ENCODE results near the gene MED8.
A peak's percentile ranks its signal among the peaks of the same experiment; 100 is the strongest.

MED8 gene

GRCh38 chr1:43357251-43357650 is 32.3 kb downstream of the MED8 start:
- no peak for DNase-seq

DNA sequence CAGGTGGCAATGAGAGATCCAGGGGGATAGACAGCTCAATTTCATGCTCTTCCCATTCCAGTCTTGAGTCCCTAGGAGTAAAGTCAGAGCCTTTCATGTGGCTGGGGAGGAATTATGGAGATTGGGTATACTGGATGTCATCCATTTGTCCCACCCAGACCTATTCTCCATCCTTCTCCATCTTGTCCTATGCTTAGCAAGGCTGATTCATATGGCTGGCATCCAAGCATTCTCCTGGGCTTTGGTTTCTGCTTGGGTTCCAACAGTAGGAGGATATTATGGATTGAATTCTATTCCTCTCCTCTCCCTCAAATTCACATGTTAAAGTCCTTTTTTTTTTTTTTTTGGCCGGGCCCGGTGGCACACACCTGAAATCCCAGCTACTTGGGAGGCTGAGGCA is 34.7 kb downstream of the MED8 start:
- no peak for DNase-seq

DNA sequence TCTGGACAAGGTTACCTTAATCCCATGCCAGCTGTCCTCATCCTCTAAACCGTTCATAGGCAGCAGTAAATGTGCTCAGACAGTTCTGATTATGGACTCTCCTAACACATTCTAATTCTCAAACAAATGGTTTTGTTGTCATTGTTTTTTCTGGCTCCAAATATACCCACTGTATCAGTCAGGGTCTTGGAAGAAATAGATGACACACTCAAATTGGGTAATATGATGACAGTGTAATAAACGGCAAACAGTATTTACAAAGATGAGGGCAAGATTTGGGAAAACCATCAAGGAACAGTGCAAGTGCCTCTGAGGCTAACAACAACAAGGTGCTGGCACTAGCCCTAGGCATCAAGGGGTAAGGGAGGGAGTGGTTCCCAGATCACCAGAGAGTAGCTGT is 35.1 kb downstream of the MED8 start:
- DNase-seq = no peak

GRCh38 chr1:43352881-43353280 is 36.7 kb downstream of the MED8 start:
- DNase-seq = no peak

DNA sequence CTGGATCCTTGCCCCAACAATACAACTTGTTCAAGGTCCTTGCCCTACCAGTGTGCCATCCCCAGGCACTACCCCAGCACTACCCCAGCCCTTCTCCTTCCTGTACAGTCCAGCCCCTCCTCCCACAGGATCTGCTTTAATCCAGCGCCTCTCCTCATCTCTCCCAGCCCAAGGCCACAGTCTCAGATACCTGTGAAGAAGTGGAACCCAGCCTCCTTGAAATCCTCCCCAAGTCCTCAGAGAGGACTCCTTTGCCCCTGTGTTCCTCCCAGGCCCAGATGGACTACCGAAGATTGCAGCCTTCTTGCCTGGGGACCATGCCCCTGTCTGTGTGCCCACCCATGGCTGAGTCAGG is 37.3 kb downstream of the MED8 start:
- no peak for DNase-seq

GRCh38 chr1:43351421-43352350 is 37.9 kb downstream of the MED8 start:
- DNase-seq = no peak

- no peak for DNase-seq
Observed at GRCh38 chr1:43350976-43351375, 38.6 kb downstream of the MED8 start.

GRCh38 chr1:43349594-43350306 is 39.9 kb downstream of the MED8 start:
- no peak for DNase-seq

GRCh38 chr1:43348809-43349593 is 40.6 kb downstream of the MED8 start:
- DNase-seq = peak in 2 of 4 experiments; percentile 11 to 50

DNA sequence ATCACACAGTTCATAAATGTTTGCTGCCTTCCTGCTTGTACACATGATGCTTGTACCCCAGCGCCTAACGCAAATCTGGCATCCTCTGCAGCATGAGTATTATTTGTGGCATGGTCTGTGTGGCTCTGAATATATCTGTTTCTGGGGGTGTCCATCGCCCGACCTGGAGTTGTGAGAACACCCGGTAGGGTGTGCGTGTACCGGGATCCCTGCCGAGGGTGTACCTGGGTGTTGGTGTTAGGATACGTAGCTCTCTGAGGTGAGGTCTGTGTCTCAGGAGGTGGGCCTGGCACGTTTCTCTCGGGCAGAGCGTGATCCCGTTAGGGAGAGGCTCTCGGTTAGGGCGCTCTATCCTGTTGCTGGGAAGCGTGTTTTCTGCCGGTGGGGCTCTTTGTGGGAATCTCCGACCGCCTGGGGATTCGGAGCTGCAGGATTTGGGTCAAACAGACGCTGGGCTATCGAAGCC is 41.2 kb downstream of the MED8 start:
- DNase-seq = no peak

DNA sequence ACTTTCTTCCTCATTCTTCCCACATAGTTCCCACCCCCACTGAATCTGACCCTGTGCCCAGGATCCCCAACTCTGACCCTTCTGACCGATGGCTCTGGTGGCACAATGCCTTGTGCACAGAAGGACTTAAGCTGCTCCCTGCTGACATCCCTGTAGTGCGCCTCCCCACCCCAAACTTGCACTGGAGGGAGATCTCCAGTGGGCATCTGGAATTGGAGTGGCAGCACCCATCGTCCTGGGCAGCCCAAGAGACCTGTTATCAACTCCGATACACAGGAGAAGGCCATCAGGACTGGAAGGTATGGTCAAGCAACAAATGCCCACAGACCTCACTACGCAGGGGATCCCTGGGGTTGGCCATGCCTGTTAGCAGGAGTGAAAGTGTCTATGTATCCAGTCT is 43.0 kb downstream of the MED8 start:
- DNase-seq = no peak

DNA sequence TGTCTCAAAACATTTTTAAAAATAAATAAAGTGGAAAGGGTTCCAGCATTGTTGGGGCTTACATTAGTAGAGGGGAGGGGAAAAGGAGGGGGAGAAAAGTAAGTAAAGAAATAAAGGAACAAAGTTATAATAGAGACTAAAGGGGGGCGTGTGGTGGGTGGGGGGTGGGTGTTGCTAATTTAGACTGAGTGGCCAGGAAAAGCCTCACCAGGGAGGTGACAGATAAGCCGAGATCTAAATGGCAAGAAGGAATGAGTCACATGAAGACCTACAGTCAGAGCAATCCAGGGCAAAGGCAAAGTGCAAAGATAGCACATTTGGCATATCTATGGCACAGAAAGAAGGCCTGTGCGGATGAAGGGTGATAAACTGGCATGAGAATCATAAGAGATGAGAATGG is 44.5 kb downstream of the MED8 start:
- DNase-seq = no peak

GRCh38 chr1:43344267-43344850 is 45.2 kb downstream of the MED8 start:
- no peak for DNase-seq

DNA sequence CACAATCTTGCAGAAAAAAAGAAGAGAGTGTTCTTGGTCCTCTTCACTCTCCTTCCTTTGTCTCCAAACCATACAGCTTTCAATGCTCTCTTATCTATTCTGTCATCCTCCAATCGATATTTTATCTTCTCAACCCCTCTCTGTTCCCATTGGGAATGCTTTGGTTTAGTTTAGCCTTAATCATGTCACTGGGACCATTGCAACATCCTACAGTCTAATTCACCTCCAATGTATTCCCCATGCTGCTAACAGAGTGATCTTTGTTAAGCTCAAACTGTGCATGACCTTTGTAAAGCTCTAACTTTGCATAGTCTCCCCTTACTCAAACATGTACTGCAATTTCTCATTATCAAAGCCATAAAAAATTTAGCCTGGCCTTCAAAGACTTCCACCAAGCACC is 49.0 kb downstream of the MED8 start:
- no peak for DNase-seq

- no peak for DNase-seq
Observed at GRCh38 chr1:43339584-43340232, 49.9 kb downstream of the MED8 start.

- no peak for DNase-seq
Observed at GRCh38 chr1:43338001-43338400, 51.6 kb downstream of the MED8 start.

DNA sequence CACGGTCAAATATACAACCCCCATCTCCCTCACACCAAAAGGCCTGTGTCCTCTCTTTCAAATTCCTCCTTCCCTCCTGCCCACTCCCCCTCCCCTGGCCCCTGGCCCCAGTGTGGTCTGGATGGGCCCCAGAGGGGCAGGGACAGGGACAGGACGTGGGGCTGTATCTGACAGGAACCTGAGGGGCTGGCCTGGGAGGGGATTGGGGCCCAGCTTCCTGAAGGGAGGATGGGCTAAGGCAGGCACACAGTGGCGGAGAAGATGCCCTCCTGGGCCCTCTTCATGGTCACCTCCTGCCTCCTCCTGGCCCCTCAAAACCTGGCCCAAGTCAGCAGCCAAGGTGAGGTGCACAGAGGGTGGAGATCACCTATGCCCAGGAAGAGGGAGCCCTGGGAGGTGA is 52.0 kb downstream of the MED8 start, which contains the start of gene MPL:
Gene MPL, plus strand, starts transcription at position 231 of the 400 bp plus-strand sequence. Its CDS starts 31 bp downstream, at position 262.
- no peak for DNase-seq

DNA sequence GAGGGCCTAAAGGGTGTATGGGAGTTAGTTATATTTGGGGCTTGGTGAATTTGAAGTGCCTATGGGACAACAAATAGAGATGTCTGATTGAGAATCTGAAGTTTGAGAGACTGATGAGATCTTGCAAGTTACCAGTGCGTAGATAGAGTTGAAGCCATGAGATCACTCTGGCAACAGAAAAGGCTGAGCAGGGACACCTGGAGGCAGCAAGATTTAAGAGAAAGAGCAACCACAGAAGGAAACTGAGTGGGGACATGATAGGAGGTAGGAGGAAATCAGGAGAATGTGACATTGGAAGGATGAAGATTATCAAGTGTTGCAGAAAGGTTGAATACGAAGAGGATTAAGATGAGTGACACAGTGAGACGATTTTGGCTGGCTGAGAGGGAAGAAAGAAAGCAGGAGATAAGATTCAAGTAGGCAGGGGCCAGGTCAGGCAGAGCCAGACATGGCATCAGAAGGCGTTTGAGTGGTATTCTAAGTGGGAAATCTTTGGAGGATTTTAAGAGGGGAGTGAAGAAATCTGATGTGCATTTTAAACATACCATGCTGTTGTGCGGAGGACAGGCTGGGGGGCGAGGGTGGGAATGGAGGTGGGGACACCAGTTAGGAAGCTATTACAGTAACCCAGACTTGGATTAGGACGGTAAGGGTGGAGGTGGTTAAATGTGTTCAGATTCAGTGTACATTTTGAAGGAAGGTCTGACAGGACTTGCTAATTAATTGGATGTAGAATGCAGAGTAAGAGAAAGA is 55.0 kb downstream of the MED8 start:
- DNase-seq = no peak
